ENCODE results near the gene ZNF652.
"Not testable (repeated sequence)": the region's sequence is repeated elsewhere in the genome, so short reads cannot be mapped to it uniquely, and the experiment has no call there.

The ZNF652 gene

GRCh38 chr17:49261540-49261939 lies 100.5 kb downstream of the ZNF652 start:
- H3K27me3 ChIP-seq (ENCODE audit: control insufficient read depth, insufficient read depth, low read length); H3K9me3 ChIP-seq (ENCODE audit: control insufficient read depth, low read length); H3K9ac ChIP-seq (ENCODE audit: low read length); H3K4me1 ChIP-seq (ENCODE audit: control insufficient read depth, insufficient read depth, low read length); H3K4me3 ChIP-seq (ENCODE audit: low read length); H3K36me3 ChIP-seq (ENCODE audit: control insufficient read depth, insufficient read depth, low read length): not testable (repeated sequence)

- Histone ChIP-seq H3K9me3 (ENCODE audit: control insufficient read depth, low read length) (no peaks in the 10 kb centered on the region), H3K4me1 (ENCODE audit: control insufficient read depth, insufficient read depth, low read length) (peaks cover 5% of the 10 kb centered on the region), H3K4me3 (ENCODE audit: low read length) (no peak overlapping the region), H3K9ac (ENCODE audit: low read length) (no peak overlapping the region), H3K36me3 (ENCODE audit: control insufficient read depth, insufficient read depth, low read length) (no peaks in the 10 kb centered on the region), H3K27me3 (ENCODE audit: control insufficient read depth, insufficient read depth, low read length) (peaks cover 10% of the 10 kb centered on the region)
Observed at GRCh38 chr17:49260817-49261291, 101.2 kb downstream of the ZNF652 start.

- Histone ChIP-seq H3K4me3 (ENCODE audit: low read length) (no peak overlapping the region), H3K36me3 (ENCODE audit: control insufficient read depth, insufficient read depth, low read length) (no peaks in the 10 kb centered on the region), H3K9ac (ENCODE audit: low read length) (peak overlapping the region; percentile 55), H3K27me3 (ENCODE audit: control insufficient read depth, insufficient read depth, low read length) (peaks cover 10% of the 10 kb centered on the region), H3K9me3 (ENCODE audit: control insufficient read depth, low read length) (no peaks in the 10 kb centered on the region), H3K4me1 (ENCODE audit: control insufficient read depth, insufficient read depth, low read length) (peaks cover 5% of the 10 kb centered on the region)
Observed at GRCh38 chr17:49260011-49260816, 101.8 kb downstream of the ZNF652 start.

GRCh38 chr17:49259663-49260010 lies 102.4 kb downstream of the ZNF652 start:
- H3K27me3 ChIP-seq (ENCODE audit: control insufficient read depth, insufficient read depth, low read length) = peaks cover 10% of the 10 kb centered on the region
- peak overlapping the region; percentile 55 for H3K9ac ChIP-seq (ENCODE audit: low read length)
- H3K4me1 ChIP-seq (ENCODE audit: control insufficient read depth, insufficient read depth, low read length) = peaks cover 5% of the 10 kb centered on the region
- H3K9me3 ChIP-seq (ENCODE audit: control insufficient read depth, low read length) = no peaks in the 10 kb centered on the region
- no peak overlapping the region for H3K4me3 ChIP-seq (ENCODE audit: low read length)
- H3K36me3 ChIP-seq (ENCODE audit: control insufficient read depth, insufficient read depth, low read length) = no peaks in the 10 kb centered on the region

GRCh38 chr17:49258394-49258793 lies 103.7 kb downstream of the ZNF652 start:
- no peak overlapping the region for H3K4me3 ChIP-seq (ENCODE audit: low read length)
- peaks cover 5% of the 10 kb centered on the region for H3K4me1 ChIP-seq (ENCODE audit: control insufficient read depth, insufficient read depth, low read length)
- no peak overlapping the region for H3K9ac ChIP-seq (ENCODE audit: low read length)
- H3K27me3 ChIP-seq (ENCODE audit: control insufficient read depth, insufficient read depth, low read length) = peaks cover 10% of the 10 kb centered on the region
- no peaks in the 10 kb centered on the region for H3K9me3 ChIP-seq (ENCODE audit: control insufficient read depth, low read length)
- H3K36me3 ChIP-seq (ENCODE audit: control insufficient read depth, insufficient read depth, low read length) = no peaks in the 10 kb centered on the region

GRCh38 chr17:49255125-49255524 lies 106.9 kb downstream of the ZNF652 start:
- Histone ChIP-seq H3K9ac (ENCODE audit: low read length) (no peak overlapping the region), H3K9me3 (ENCODE audit: control insufficient read depth, low read length) (no peaks in the 10 kb centered on the region), H3K27me3 (ENCODE audit: control insufficient read depth, insufficient read depth, low read length) (peaks cover 4% of the 10 kb centered on the region), H3K4me1 (ENCODE audit: control insufficient read depth, insufficient read depth, low read length) (no peaks in the 10 kb centered on the region), H3K36me3 (ENCODE audit: control insufficient read depth, insufficient read depth, low read length) (no peaks in the 10 kb centered on the region), H3K4me3 (ENCODE audit: low read length) (no peak overlapping the region)

- no peaks in the 10 kb centered on the region for H3K9me3 ChIP-seq (ENCODE audit: control insufficient read depth, low read length)
Observed at GRCh38 chr17:49254066-49254465, 108.0 kb downstream of the ZNF652 start.

GRCh38 chr17:49252148-49252695 lies 109.8 kb downstream of the ZNF652 start:
- Histone ChIP-seq H3K27me3 (ENCODE audit: control insufficient read depth, insufficient read depth, low read length) (peaks cover 11% of the 10 kb centered on the region), H3K4me3 (ENCODE audit: low read length) (no peak overlapping the region), H3K9ac (ENCODE audit: low read length) (no peak overlapping the region), H3K9me3 (ENCODE audit: control insufficient read depth, low read length) (no peaks in the 10 kb centered on the region), H3K36me3 (ENCODE audit: control insufficient read depth, insufficient read depth, low read length) (no peaks in the 10 kb centered on the region), H3K4me1 (ENCODE audit: control insufficient read depth, insufficient read depth, low read length) (no peaks in the 10 kb centered on the region)

More at GRCh38 chr17:49254066-49254465, 108.0 kb downstream of the ZNF652 start:
- Histone ChIP-seq H3K4me3 (ENCODE audit: low read length) (no peak overlapping the region), H3K9ac (ENCODE audit: low read length) (no peak overlapping the region), H3K27me3 (ENCODE audit: control insufficient read depth, insufficient read depth, low read length) (peaks cover 7% of the 10 kb centered on the region), H3K36me3 (ENCODE audit: control insufficient read depth, insufficient read depth, low read length) (no peaks in the 10 kb centered on the region), H3K4me1 (ENCODE audit: control insufficient read depth, insufficient read depth, low read length) (no peaks in the 10 kb centered on the region)

GRCh38 chr17:49249890-49250522 lies 112.0 kb downstream of the ZNF652 start:
- Histone ChIP-seq H3K4me1 (ENCODE audit: control insufficient read depth, insufficient read depth, low read length) (no peaks in the 10 kb centered on the region), H3K36me3 (ENCODE audit: control insufficient read depth, insufficient read depth, low read length) (no peaks in the 10 kb centered on the region), H3K9me3 (ENCODE audit: control insufficient read depth, low read length) (no peaks in the 10 kb centered on the region), H3K4me3 (ENCODE audit: low read length) (no peak overlapping the region), H3K27me3 (ENCODE audit: control insufficient read depth, insufficient read depth, low read length) (peaks cover 11% of the 10 kb centered on the region), H3K9ac (ENCODE audit: low read length) (no peak overlapping the region)

- no peak overlapping the region for H3K4me3 ChIP-seq (ENCODE audit: low read length)
- H3K9me3 ChIP-seq (ENCODE audit: control insufficient read depth, low read length) = no peaks in the 10 kb centered on the region
- H3K36me3 ChIP-seq (ENCODE audit: control insufficient read depth, insufficient read depth, low read length) = no peaks in the 10 kb centered on the region
- H3K4me1 ChIP-seq (ENCODE audit: control insufficient read depth, insufficient read depth, low read length) = no peaks in the 10 kb centered on the region
- peaks cover 11% of the 10 kb centered on the region for H3K27me3 ChIP-seq (ENCODE audit: control insufficient read depth, insufficient read depth, low read length)
- no peak overlapping the region for H3K9ac ChIP-seq (ENCODE audit: low read length)
Observed at GRCh38 chr17:49249292-49249794, 112.7 kb downstream of the ZNF652 start.

GRCh38 chr17:49247944-49248343 lies 114.1 kb downstream of the ZNF652 start:
- Histone ChIP-seq H3K4me3 (ENCODE audit: low read length) (no peak overlapping the region), H3K36me3 (ENCODE audit: control insufficient read depth, insufficient read depth, low read length) (no peaks in the 10 kb centered on the region), H3K9ac (ENCODE audit: low read length) (no peak overlapping the region), H3K4me1 (ENCODE audit: control insufficient read depth, insufficient read depth, low read length) (no peaks in the 10 kb centered on the region), H3K9me3 (ENCODE audit: control insufficient read depth, low read length) (no peaks in the 10 kb centered on the region), H3K27me3 (ENCODE audit: control insufficient read depth, insufficient read depth, low read length) (peaks cover 11% of the 10 kb centered on the region)

GRCh38 chr17:49244839-49245238 lies 117.2 kb downstream of the ZNF652 start:
- H3K36me3 ChIP-seq (ENCODE audit: control insufficient read depth, insufficient read depth, low read length) = no peaks in the 10 kb centered on the region

More at GRCh38 chr17:49244839-49245238, 117.2 kb downstream of the ZNF652 start:
- Histone ChIP-seq H3K9ac (ENCODE audit: low read length) (no peak overlapping the region), H3K9me3 (ENCODE audit: control insufficient read depth, low read length) (no peaks in the 10 kb centered on the region), H3K4me1 (ENCODE audit: control insufficient read depth, insufficient read depth, low read length) (no peaks in the 10 kb centered on the region), H3K4me3 (ENCODE audit: low read length) (no peak overlapping the region), H3K27me3 (ENCODE audit: control insufficient read depth, insufficient read depth, low read length) (peaks cover 11% of the 10 kb centered on the region)
